Glomerular visceral epithelial cell (primary cell): ENCODE measurements around the gene TRIM44.

Experiments
- DNase-seq: peaks from one replicate; pipeline ENCODE4 v3.0.0-alpha.2; 2016; ENCODE audit errors: extremely low spot score

Gene TRIM44

GRCh38 chr11:35662649-35663407, at the start of gene TRIM44:
Gene TRIM44 (plus strand): TSS chr11:35662775. CDS start chr11:35663112, 337 bp downstream.
- DNase-seq: peak; percentile 84

- peak; percentile 36 for DNase-seq
These were observed 47.5 kb upstream of the TRIM44 start for GRCh38 chr11:35614939-35615569.

GRCh38 chr11:35615921-35616900, 46.4 kb upstream of the TRIM44 start:
- DNase-seq: peak; percentile 60

GRCh38 chr11:35617316-35617686, 45.3 kb upstream of the TRIM44 start:
- no peak for DNase-seq

- DNase-seq: peak; percentile 86
These were observed 44.7 kb upstream of the TRIM44 start, which contains the start of gene FJX1 for GRCh38 chr11:35617687-35618496. Gene FJX1 (plus strand): TSS chr11:35618460. CDS start chr11:35618637, 177 bp downstream.

GRCh38 chr11:35618497-35619115, 44.0 kb upstream of the TRIM44 start:
- DNase-seq: peak; percentile 37

- DNase-seq: peak; percentile 65
These were observed 43.3 kb upstream of the TRIM44 start for GRCh38 chr11:35619116-35619854.

GRCh38 chr11:35619855-35620640, 42.5 kb upstream of the TRIM44 start:
- peak; percentile 68 for DNase-seq

- DNase-seq: no peak
These were observed 41.8 kb upstream of the TRIM44 start for GRCh38 chr11:35620795-35621194.

- no peak for DNase-seq
These were observed 41.0 kb upstream of the TRIM44 start for GRCh38 chr11:35621620-35622019.

- DNase-seq: peak; percentile 75
These were observed 40.5 kb upstream of the TRIM44 start for GRCh38 chr11:35622070-35622469.

- peak; percentile 92 for DNase-seq
These were observed 38.9 kb upstream of the TRIM44 start for GRCh38 chr11:35623621-35624168.

- DNase-seq: no peak
These were observed 38.3 kb upstream of the TRIM44 start for GRCh38 chr11:35624316-35624715.

GRCh38 chr11:35624781-35625180, 37.8 kb upstream of the TRIM44 start:
- no peak for DNase-seq

GRCh38 chr11:35626501-35626900, 36.1 kb upstream of the TRIM44 start:
- DNase-seq: no peak

GRCh38 chr11:35629511-35629910, 33.1 kb upstream of the TRIM44 start:
- DNase-seq: no peak

- peak; percentile 96 for DNase-seq
These were observed 32.7 kb upstream of the TRIM44 start for GRCh38 chr11:35629914-35630313.

GRCh38 chr11:35631891-35632290, 30.7 kb upstream of the TRIM44 start:
- DNase-seq: no peak

- DNase-seq: peak; percentile 28
These were observed 30.3 kb upstream of the TRIM44 start for GRCh38 chr11:35632301-35632700.
